Endothelial cell of umbilical vein (primary cell): Measurements from ENCODE around the gene HLA-DQA1. TPM values are rescaled to one million over a fixed set of nuclear protein-coding genes. Genes with fewer than 3 reads are reported as not detected.

Experiments used
- BruUV-seq: library from RNA; stranded (reverse); fragments of 400-500 nt; replicated peaks from 2 replicates; lab custom pipeline; 2021; lab: Mats Ljungman, UMichigan
- CTCF ChIA-PET: fragments of 300-600, 350-600 bp; sonication (Branson Sonifier 250); formaldehyde crosslinking; loops from one replicate; lab custom pipeline; 2021; ENCODE audit warnings: antibody characterized with exemption, inconsistent platforms; lab: Charles Lee
- POLR2A ChIA-PET: fragments of 300-600, 350-600 bp; sonication (Branson Sonifier 250); formaldehyde crosslinking; loops from one replicate; lab custom pipeline; 2021; ENCODE audit warnings: antibody characterized with exemption, inconsistent platforms; lab: Charles Lee
- DNase-seq: peaks from one replicate; pipeline ENCODE4 v3.0.0-alpha.2; 2011; ENCODE audit warnings: low read depth, low spot score
- FAIRE-seq: peaks from 2 replicates; lab custom pipeline; 2011; peaks lifted over from hg19 to GRCh38; lab: Jason Lieb, UNC
- H2AFZ ChIP-seq: 2 replicates; pipeline ENCODE4 v1.6.0; 2012; ENCODE audit warnings: low read depth, low read length, control low read depth, inconsistent platforms
- H3K27ac ChIP-seq: 2 replicates; pipeline ENCODE4 v1.5.1; 2011; ENCODE audit warnings: low read depth, mild to moderate bottlenecking, control low read depth, low read length, moderate library complexity; ENCODE audit not compliant: insufficient read depth
- H3K27me3 ChIP-seq, 2 experiments: 2 replicates each; pipeline versions ENCODE4 v1.6.0 to v1.6.1; 2011; ENCODE audit warnings: low read length in 2 of 2, mixed read lengths in 1 of 2; ENCODE audit not compliant: control insufficient read depth in 2 of 2, insufficient read depth in 2 of 2
- H3K36me3 ChIP-seq, 2 experiments: 2 replicates in 1 of 2; 3 replicates in 1 of 2; pipeline ENCODE4 v1.5.1; 2011; ENCODE audit warnings: low read length in 2 of 2, mild to moderate bottlenecking in 1 of 2, moderate library complexity in 1 of 2; ENCODE audit not compliant: control insufficient read depth in 2 of 2, insufficient read depth in 2 of 2; ENCODE audit errors: extremely low read depth in 1 of 2
- H3K4me1 ChIP-seq: 3 replicates; pipeline ENCODE4 v1.5.1; 2011; ENCODE audit warnings: mild to moderate bottlenecking, low read length; ENCODE audit not compliant: control insufficient read depth, insufficient read depth; ENCODE audit errors: extremely low read depth
- H3K4me2 ChIP-seq: 2 replicates; pipeline ENCODE4 v1.6.1; 2011; ENCODE audit warnings: low read length, control low read depth, mixed read lengths; ENCODE audit not compliant: insufficient read depth
- H3K4me3 ChIP-seq, 3 experiments: fragments of 200-600 bp in 1 of 3; sonication (generic), shearing (Covaris generic) in 1 of 3; replicated peaks in 1 of 3; 2 replicates each; pipeline ENCODE4 v1.5.1; 2011 to 2016; ENCODE audit warnings: control low read depth in 3 of 3, low read length in 3 of 3, mild to moderate bottlenecking in 2 of 3, inconsistent platforms in 1 of 3, low read depth in 1 of 3, moderate library complexity in 1 of 3; ENCODE audit not compliant: insufficient read depth in 1 of 3
- H3K79me2 ChIP-seq: 2 replicates; pipeline ENCODE4 v1.6.0; 2012; ENCODE audit warnings: low read length, inconsistent platforms; ENCODE audit not compliant: control insufficient read depth, insufficient read depth
- H3K9ac ChIP-seq: replicated peaks from 2 replicates; pipeline ENCODE3; 2011; ENCODE audit warnings: low read length, control low read depth; ENCODE audit not compliant: insufficient read depth; ENCODE audit errors: extremely low read depth
- H3K9me1 ChIP-seq: replicated peaks from 3 replicates; pipeline ENCODE4 v1.6.0; 2011; ENCODE audit warnings: mild to moderate bottlenecking, low read length; ENCODE audit not compliant: control insufficient read depth, insufficient read depth; ENCODE audit errors: extremely low read depth
- H3K9me3 ChIP-seq: replicated peaks from 2 replicates; pipeline ENCODE4 v1.5.1; 2012; ENCODE audit warnings: low read length, inconsistent platforms; ENCODE audit not compliant: control insufficient read depth, insufficient read depth
- H4K20me1 ChIP-seq: replicated peaks from 2 replicates; pipeline ENCODE3; 2011; ENCODE audit warnings: mild to moderate bottlenecking, low read length; ENCODE audit not compliant: control insufficient read depth, insufficient read depth; ENCODE audit errors: extremely low read depth
- EZH2 ChIP-seq: IDR thresholded peaks from 2 replicates; pipeline ENCODE4 v1.6.1; 2012; ENCODE audit warnings: borderline replicate concordance, low read depth, mild to moderate bottlenecking, moderate library complexity, low read length, inconsistent platforms; ENCODE audit not compliant: severe bottlenecking
- FOS ChIP-seq: IDR thresholded peaks from 2 replicates; pipeline ENCODE4 v1.6.1; 2011; ENCODE audit warnings: mild to moderate bottlenecking, low read length, moderate library complexity, borderline replicate concordance; ENCODE audit not compliant: insufficient read depth
- GATA2 ChIP-seq: IDR thresholded peaks from 2 replicates; pipeline ENCODE4 v1.7.0; 2011; ENCODE audit warnings: low read depth, mild to moderate bottlenecking, moderate library complexity, mixed read lengths, low read length; ENCODE audit not compliant: insufficient read length, insufficient read depth
- JUN ChIP-seq: IDR thresholded peaks from 2 replicates; pipeline ENCODE4 v1.6.1; 2011; ENCODE audit warnings: borderline replicate concordance, low read depth; ENCODE audit not compliant: insufficient read length, insufficient read depth
- MYC ChIP-seq: IDR thresholded peaks from one replicate; pipeline ENCODE4 v1.6.1; 2011; ENCODE audit warnings: mild to moderate bottlenecking, low read depth, low read length
- POLR2A ChIP-seq: IDR thresholded peaks from 2 replicates; pipeline ENCODE4 v1.6.1; 2012; ENCODE audit warnings: low read depth, mild to moderate bottlenecking, control low read depth, low read length
- POLR2AphosphoS5 ChIP-seq: IDR thresholded peaks from 2 replicates; pipeline ENCODE4 v1.6.1; 2012; ENCODE audit warnings: low read depth, mild to moderate bottlenecking, control low read depth, low read length, moderate library complexity; ENCODE audit not compliant: insufficient read depth
- dilution Hi-C: fragments of 300-500 bp; cut with MboI; formaldehyde crosslinking; loops from one replicate; pipeline ENCODE4 v1.15.0; 2019; ENCODE audit warnings: low sequenced_read_pairs; ENCODE audit not compliant: extremely low pct_ligation_motif_present
- intact Hi-C: fragments of 100-400 bp; cut with micrococcal nuclease; formaldehyde crosslinking; loops from one replicate; pipeline ENCODE4 v1.10.0; 2022
- polyA plus RNA-seq, 4 experiments: library from polyadenylated mRNA; depleted of rRNA in 3 of 4; stranded (reverse) in 3 of 4; unstranded in 1 of 4; fragments of >200 nt; gene quantifications; 2 replicates each; pipeline versions ENCODE4 v1.2.1 to v1.2.3, GENCODE V29; 2011 to 2012; ENCODE audit warnings: missing spikeins in 1 of 4
- total RNA-seq: library from RNA; stranded (reverse); gene quantifications from 2 replicates; pipeline ENCODE4 v1.2.3, GENCODE V29; 2021
- TF ChIP-seq, protein P1 (sequence below), 2 donors: IDR thresholded peaks; 1 replicate in 1 of 2; 2 replicates in 1 of 2; pipeline ENCODE4 v1.5.1; 2011; ENCODE audit warnings: low read length in 2 of 2, mild to moderate bottlenecking in 2 of 2, moderate library complexity in 2 of 2, control low read depth in 1 of 2, inconsistent platforms in 1 of 2, low read depth in 1 of 2; ENCODE audit not compliant: insufficient read depth in 1 of 2; ENCODE audit errors: extremely low read depth in 1 of 2
- TF ChIP-seq, protein P2 (sequence below): IDR thresholded peaks from 2 replicates; pipeline ENCODE4 v1.6.1; 2011; ENCODE audit not compliant: insufficient read depth, insufficient read length

The HLA-DQA1 gene
- total and polyA plus RNA-seq, 2 donors (not counting 3 experiments of a cell fraction or from before 2014, with no cell fraction given): not detected

DNA sequence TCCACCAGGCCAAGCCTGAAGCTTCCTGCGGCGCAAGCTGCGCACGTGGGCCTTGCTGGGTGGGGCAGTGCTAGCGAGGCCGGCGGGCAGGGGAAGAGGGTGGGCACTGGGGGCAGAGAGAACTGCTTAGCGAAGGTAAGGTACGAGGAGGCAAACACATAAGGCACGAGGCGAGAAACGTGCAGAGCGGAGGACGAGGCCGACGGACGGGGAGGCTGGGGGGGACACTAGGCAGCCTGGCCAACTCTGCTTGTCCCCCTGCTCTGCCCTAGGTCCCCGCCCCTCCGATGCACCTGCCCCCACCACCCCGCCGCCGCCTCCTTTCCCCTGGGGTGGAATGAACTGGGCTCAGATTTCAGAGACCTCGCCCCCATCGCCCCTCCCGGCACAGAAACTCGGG is 27.1 kb downstream of the HLA-DQA1 start:
- Histone ChIP-seq H3K9me1 (no peaks in the 10 kb centered on the region), H3K9ac (no peak overlapping the region), H3K27ac (no peak overlapping the region), H3K4me3 (no peak overlapping the region), H3K36me3 (no peaks in the 10 kb centered on the region), H3K9me3 (no peaks in the 10 kb centered on the region), H2AFZ (no peak overlapping the region), H3K79me2 (no peaks in the 10 kb centered on the region), H3K4me2 (no peak overlapping the region), H3K4me1 (no peaks in the 10 kb centered on the region), H4K20me1 (no peaks in the 10 kb centered on the region), H3K27me3 (peaks cover 1 to 12% of the 10 kb centered on the region in 2 experiments)
- ChIA-PET CTCF (no interaction called here), POLR2A (no interaction called here)
- no peak for TF ChIP-seq MYC
- TF ChIP-seq POLR2A: no peak
- TF ChIP-seq GATA2: no peak
- TF ChIP-seq POLR2AphosphoS5: no peak
- TF ChIP-seq JUN: no peak
- no peak for TF ChIP-seq FOS
- TF ChIP-seq, protein P1, sequence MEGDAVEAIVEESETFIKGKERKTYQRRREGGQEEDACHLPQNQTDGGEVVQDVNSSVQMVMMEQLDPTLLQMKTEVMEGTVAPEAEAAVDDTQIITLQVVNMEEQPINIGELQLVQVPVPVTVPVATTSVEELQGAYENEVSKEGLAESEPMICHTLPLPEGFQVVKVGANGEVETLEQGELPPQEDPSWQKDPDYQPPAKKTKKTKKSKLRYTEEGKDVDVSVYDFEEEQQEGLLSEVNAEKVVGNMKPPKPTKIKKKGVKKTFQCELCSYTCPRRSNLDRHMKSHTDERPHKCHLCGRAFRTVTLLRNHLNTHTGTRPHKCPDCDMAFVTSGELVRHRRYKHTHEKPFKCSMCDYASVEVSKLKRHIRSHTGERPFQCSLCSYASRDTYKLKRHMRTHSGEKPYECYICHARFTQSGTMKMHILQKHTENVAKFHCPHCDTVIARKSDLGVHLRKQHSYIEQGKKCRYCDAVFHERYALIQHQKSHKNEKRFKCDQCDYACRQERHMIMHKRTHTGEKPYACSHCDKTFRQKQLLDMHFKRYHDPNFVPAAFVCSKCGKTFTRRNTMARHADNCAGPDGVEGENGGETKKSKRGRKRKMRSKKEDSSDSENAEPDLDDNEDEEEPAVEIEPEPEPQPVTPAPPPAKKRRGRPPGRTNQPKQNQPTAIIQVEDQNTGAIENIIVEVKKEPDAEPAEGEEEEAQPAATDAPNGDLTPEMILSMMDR (IDR thresholded peaks at IDR 0.05; ENCODE audit: extremely low read depth in 1 of 2, insufficient read depth in 1 of 2, low read depth in 1 of 2, low read length in 2 of 2): no peak
- TF ChIP-seq EZH2: no peak
- TF ChIP-seq, protein P2, sequence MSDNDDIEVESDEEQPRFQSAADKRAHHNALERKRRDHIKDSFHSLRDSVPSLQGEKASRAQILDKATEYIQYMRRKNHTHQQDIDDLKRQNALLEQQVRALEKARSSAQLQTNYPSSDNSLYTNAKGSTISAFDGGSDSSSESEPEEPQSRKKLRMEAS: no peak
- intact Hi-C loops (no loop called here), dilution Hi-C loops (no loop called here)
- BruUV-seq: no TSS peak
- FAIRE-seq (no peak), DNase-seq (no peak)
